Adipocyte (in vitro differentiated cells): Measurements from ENCODE around the gene CETP.
"Not testable (repeated sequence)": the region's sequence is repeated elsewhere in the genome, so short reads cannot be mapped to it uniquely, and the experiment has no call there.

Source experiments
- DNase-seq: peaks from one replicate; pipeline ENCODE4 v3.0.0-alpha.2; 2015; ENCODE audit warnings: low read depth
- H3K27me3 ChIP-seq: replicated peaks from 2 replicates; pipeline ENCODE4 v1.7.0; 2013; ENCODE audit warnings: mild to moderate bottlenecking, low read length, moderate library complexity; ENCODE audit not compliant: control insufficient read depth, insufficient read depth
- H3K36me3 ChIP-seq: 2 replicates; pipeline ENCODE4 v1.7.0; 2013; ENCODE audit warnings: low read length, mild to moderate bottlenecking, moderate library complexity; ENCODE audit not compliant: control insufficient read depth, insufficient read depth, severe bottlenecking
- H3K4me1 ChIP-seq: 2 replicates; pipeline ENCODE4 v1.7.0; 2013; ENCODE audit warnings: mild to moderate bottlenecking, low read length, moderate library complexity; ENCODE audit not compliant: control insufficient read depth, insufficient read depth
- H3K4me3 ChIP-seq: 2 replicates; pipeline ENCODE4 v1.7.0; 2013; ENCODE audit warnings: mild to moderate bottlenecking, low read length, moderate library complexity
- H3K9ac ChIP-seq: 2 replicates; pipeline ENCODE4 v1.7.0; 2013; ENCODE audit warnings: mild to moderate bottlenecking, low read length, moderate library complexity
- H3K9me3 ChIP-seq: 2 replicates; pipeline ENCODE4 v1.7.0; 2013; ENCODE audit warnings: mild to moderate bottlenecking, low read length, moderate library complexity; ENCODE audit not compliant: control insufficient read depth

Gene CETP

GRCh38 chr16:56965149-56966092 lies 3.7 kb downstream of the CETP start:
- H3K27me3 ChIP-seq, result no peaks in the 10 kb centered on the region
- no peaks in the 10 kb centered on the region for H3K36me3 ChIP-seq
- H3K9ac ChIP-seq, result peak overlapping the region; percentile 15
- peaks cover 50% of the 10 kb centered on the region for H3K4me1 ChIP-seq
- no peaks in the 10 kb centered on the region for H3K9me3 ChIP-seq
- no peak overlapping the region for H3K4me3 ChIP-seq
- no peak for DNase-seq

GRCh38 chr16:56966093-56966475 lies 4.3 kb downstream of the CETP start:
- H3K27me3 ChIP-seq, result no peaks in the 10 kb centered on the region
- peak overlapping the region; percentile 15 for H3K9ac ChIP-seq
- H3K36me3 ChIP-seq, result no peaks in the 10 kb centered on the region
- H3K9me3 ChIP-seq, result no peaks in the 10 kb centered on the region
- no peak for DNase-seq
- H3K4me3 ChIP-seq, result no peak overlapping the region
- H3K4me1 ChIP-seq, result peaks cover 47% of the 10 kb centered on the region

GRCh38 chr16:56967733-56968132 lies 6.0 kb downstream of the CETP start:
- Histone ChIP-seq H3K9me3 (no peaks in the 10 kb centered on the region), H3K36me3 (no peaks in the 10 kb centered on the region), H3K9ac (no peak overlapping the region), H3K27me3 (no peaks in the 10 kb centered on the region), H3K4me3 (no peak overlapping the region), H3K4me1 (peaks cover 46% of the 10 kb centered on the region)
- DNase-seq, result no peak

DNA sequence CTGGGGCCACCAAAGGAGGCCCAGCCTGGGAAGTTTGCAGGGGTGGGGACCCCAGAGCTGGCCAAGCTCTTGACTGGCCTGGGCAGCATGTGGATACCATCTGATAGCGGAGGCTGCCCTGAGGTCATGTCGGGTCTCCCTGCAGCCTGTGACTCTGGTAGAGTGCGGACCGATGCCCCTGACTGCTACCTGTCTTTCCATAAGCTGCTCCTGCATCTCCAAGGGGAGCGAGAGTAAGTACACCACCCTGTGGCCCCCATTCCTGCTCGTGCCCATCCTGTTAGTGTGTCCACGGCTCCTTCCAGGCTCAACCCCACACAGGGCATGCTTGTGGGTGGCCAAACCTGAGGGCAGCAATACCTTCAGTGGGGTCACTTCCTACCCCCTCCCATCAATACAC lies 8.0 kb downstream of the CETP start:
- H3K4me1 ChIP-seq, result peaks cover 38% of the 10 kb centered on the region
- H3K36me3 ChIP-seq, result no peaks in the 10 kb centered on the region
- no peak for DNase-seq
- H3K9me3 ChIP-seq, result no peaks in the 10 kb centered on the region
- no peak overlapping the region for H3K4me3 ChIP-seq
- no peak overlapping the region for H3K9ac ChIP-seq
- no peaks in the 10 kb centered on the region for H3K27me3 ChIP-seq

DNA sequence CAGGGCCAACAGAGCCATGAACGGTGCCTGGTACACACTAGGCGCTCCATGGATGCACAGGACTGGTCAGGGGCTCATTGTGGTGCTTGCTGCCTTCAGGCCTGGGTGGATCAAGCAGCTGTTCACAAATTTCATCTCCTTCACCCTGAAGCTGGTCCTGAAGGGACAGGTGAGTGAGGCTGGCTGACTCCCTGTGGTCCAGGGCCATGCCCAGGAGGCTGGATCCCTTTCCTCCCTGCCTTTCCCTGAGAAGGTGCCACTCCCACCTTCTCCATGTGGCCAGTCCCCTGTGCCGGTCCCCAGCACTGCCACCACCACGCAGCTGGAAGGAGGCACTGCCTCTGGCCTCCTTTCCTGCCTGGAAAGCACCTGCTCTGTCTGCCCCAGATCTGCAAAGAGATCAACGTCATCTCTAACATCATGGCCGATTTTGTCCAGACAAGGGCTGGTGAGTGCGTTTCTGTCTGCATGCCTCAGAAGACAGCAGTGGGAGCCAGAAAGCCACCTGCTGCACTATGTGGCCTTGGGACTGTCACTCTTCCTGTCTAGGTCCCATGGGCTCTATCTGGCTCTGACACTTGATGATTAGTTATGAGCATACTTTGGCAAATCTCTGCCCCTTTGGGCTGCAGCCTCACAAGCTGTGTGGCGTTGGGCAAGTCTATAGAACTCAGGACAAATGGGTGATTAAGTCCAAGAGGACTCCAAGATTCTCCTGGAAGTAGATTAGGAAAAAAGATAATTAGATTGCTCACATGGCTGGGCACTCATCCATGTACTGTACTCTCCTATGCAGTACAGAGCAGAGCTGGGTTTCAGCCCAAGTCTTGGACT lies 9.4 kb downstream of the CETP start:
- H3K4me3 ChIP-seq, result no peak overlapping the region
- no peaks in the 10 kb centered on the region for H3K36me3 ChIP-seq
- no peak overlapping the region for H3K9ac ChIP-seq
- H3K9me3 ChIP-seq, result no peaks in the 10 kb centered on the region
- no peaks in the 10 kb centered on the region for H3K27me3 ChIP-seq
- peaks cover 26% of the 10 kb centered on the region for H3K4me1 ChIP-seq
- DNase-seq, result no peak

- no peak overlapping the region for H3K4me3 ChIP-seq
- H3K4me1 ChIP-seq, result peaks cover 23% of the 10 kb centered on the region
- H3K9ac ChIP-seq, result no peak overlapping the region
- no peaks in the 10 kb centered on the region for H3K27me3 ChIP-seq
- no peaks in the 10 kb centered on the region for H3K9me3 ChIP-seq
- no peaks in the 10 kb centered on the region for H3K36me3 ChIP-seq
- no peak for DNase-seq
Observed at GRCh38 chr16:56971768-56972043, 10.0 kb downstream of the CETP start.

- Histone ChIP-seq H3K27me3 (no peaks in the 10 kb centered on the region), H3K4me3 (no peak overlapping the region), H3K9me3 (no peaks in the 10 kb centered on the region), H3K4me1 (peaks cover 20% of the 10 kb centered on the region), H3K36me3 (no peaks in the 10 kb centered on the region), H3K9ac (no peak overlapping the region)
- DNase-seq, result no peak
Observed at GRCh38 chr16:56972403-56973293, 10.9 kb downstream of the CETP start.

DNA sequence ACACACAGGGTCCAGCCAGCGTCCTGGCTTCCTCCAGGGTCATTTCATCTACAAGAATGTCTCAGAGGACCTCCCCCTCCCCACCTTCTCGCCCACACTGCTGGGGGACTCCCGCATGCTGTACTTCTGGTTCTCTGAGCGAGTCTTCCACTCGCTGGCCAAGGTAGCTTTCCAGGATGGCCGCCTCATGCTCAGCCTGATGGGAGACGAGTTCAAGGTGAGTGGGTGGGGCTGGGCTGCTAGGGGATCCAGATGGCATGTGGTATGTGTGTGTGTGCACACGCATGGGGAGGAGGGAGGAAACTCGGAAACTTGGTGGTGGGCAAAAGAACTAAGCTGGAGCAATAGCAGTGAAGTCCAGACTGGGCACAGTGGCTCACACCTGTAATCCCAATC lies 11.5 kb downstream of the CETP start:
- H3K9me3 ChIP-seq, result no peaks in the 10 kb centered on the region
- no peak overlapping the region for H3K9ac ChIP-seq
- H3K4me1 ChIP-seq, result peaks cover 19% of the 10 kb centered on the region
- no peak for DNase-seq
- no peaks in the 10 kb centered on the region for H3K36me3 ChIP-seq
- H3K27me3 ChIP-seq, result no peaks in the 10 kb centered on the region
- no peak overlapping the region for H3K4me3 ChIP-seq

DNA sequence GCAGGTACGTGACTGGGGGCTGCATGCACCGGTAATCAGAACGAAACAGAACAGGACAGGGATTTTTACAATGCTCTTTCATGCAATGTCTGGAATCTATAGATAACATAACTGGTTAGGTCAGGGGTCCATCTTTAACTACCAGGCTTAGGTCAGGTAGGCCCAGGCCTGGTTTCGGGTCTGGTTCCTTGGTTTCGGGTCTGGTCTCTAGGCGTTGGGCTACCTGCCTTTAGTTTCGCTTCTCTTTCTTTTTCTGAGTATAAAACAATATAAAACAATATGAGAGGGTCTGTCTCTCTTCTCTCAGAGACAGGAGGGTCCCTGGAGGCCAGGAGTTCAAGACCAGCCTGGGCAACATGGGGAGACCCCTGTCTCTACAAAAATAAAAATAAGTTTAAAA lies 12.1 kb downstream of the CETP start:
- DNase-seq, H3K9me3 ChIP-seq, H3K36me3 ChIP-seq, H3K4me3 ChIP-seq, H3K27me3 ChIP-seq, H3K9ac ChIP-seq: not testable (repeated sequence)
- H3K4me1 ChIP-seq, result peaks cover 19% of the 10 kb centered on the region

- Histone ChIP-seq H3K9me3 (no peaks in the 10 kb centered on the region), H3K4me3 (no peak overlapping the region), H3K4me1 (peaks cover 19% of the 10 kb centered on the region), H3K27me3 (no peaks in the 10 kb centered on the region), H3K9ac (no peak overlapping the region), H3K36me3 (no peaks in the 10 kb centered on the region)
- no peak for DNase-seq
Observed at GRCh38 chr16:56974549-56975300, 13.0 kb downstream of the CETP start.
